Mucosa of descending colon (tissue), 3 donors: Measurements from ENCODE around the gene CACNA2D3. TPM values are rescaled to one million over a fixed set of nuclear protein-coding genes. Genes with fewer than 3 reads are reported as not detected.

ENCODE experiments used
- ATAC-seq: fragments of 200-7000 bp; cut with Tn5 transposase; one replicate; pipeline ENCODE4 v1.9.1; 2020; ENCODE audit warnings: mild to moderate bottlenecking, moderate library complexity
- DNase-seq, 3 donors: peaks; one replicate each; pipeline ENCODE4 v3.0.0-alpha.2; 2020
- H3K36me3 ChIP-seq: fragments of 200-600 bp; one replicate; pipeline ENCODE4 v1.8.0; 2021; ENCODE audit warnings: low read depth, mild to moderate bottlenecking
- H3K4me1 ChIP-seq: fragments of 200-600 bp; one replicate; pipeline ENCODE4 v1.8.0; 2021; ENCODE audit warnings: low read depth, mild to moderate bottlenecking
- H3K4me3 ChIP-seq: fragments of 200-600 bp; one replicate; pipeline ENCODE4 v1.8.0; 2021; ENCODE audit warnings: mild to moderate bottlenecking
- H3K9me3 ChIP-seq: fragments of 200-600 bp; one replicate; pipeline ENCODE4 v1.8.0; 2021; ENCODE audit warnings: mild to moderate bottlenecking
- CTCF ChIP-seq: fragments of 200-600 bp; IDR thresholded peaks from one replicate; pipeline ENCODE4 v1.8.0; 2022; ENCODE audit warnings: antibody characterized with exemption, mild to moderate bottlenecking
- intact Hi-C, 2 donors: fragments of 100-400 bp; cut with DNase I in 1 of 2; cut with micrococcal nuclease in 1 of 2; formaldehyde crosslinking; loops; one replicate each; pipeline versions ENCODE4 v1.11.0 to v1.11.1; 2022; cut with DNase I, micrococcal nuclease
- total RNA-seq, 3 donors: library from RNA; stranded (reverse); fragmentation: NEBNext Ultra II Directional in 2 of 3; extraction: Animal tissue kit (Norgen Biotek cat#: 25700) in 2 of 3; gene quantifications; one replicate each; pipeline versions ENCODE4 v1.2.1 to v1.2.4, GENCODE V29; 2021 to 2023
- donor health status: DM: no; HTN: no; CAD: no; lungs with moderate emphysema.
- donor health status: DM: no; HTN: no; CAD: no.
- donor health status: DM: no; HTN: yes; CAD: no.

The CACNA2D3 gene
- total RNA-seq, 3 donors from 2014 or later: 0.34 to 3.5 (median 0.55) TPM

- DNase-seq (no peak), ATAC-seq (no peak)
- no peak overlapping the region for H3K4me3 ChIP-seq
Measured at GRCh38 chr3:54642147-54642546, 519.8 kb downstream of the CACNA2D3 start.

GRCh38 chr3:54647721-54648120, 525.4 kb downstream of the CACNA2D3 start:
- no peak for TF ChIP-seq CTCF

More at GRCh38 chr3:54642147-54642546, 519.8 kb downstream of the CACNA2D3 start:
- H3K36me3 ChIP-seq: no peaks in the 10 kb centered on the region
- no peaks in the 10 kb centered on the region for H3K4me1 ChIP-seq
- intact Hi-C loops: no loop called here
- no peaks in the 10 kb centered on the region for H3K9me3 ChIP-seq
- TF ChIP-seq CTCF: no peak

GRCh38 chr3:54649551-54649950, 527.2 kb downstream of the CACNA2D3 start:
- no peak for TF ChIP-seq CTCF
- DNase-seq: no peak
- no peaks in the 10 kb centered on the region for H3K9me3 ChIP-seq
- no peak overlapping the region for H3K4me3 ChIP-seq
- H3K4me1 ChIP-seq: no peaks in the 10 kb centered on the region
- H3K36me3 ChIP-seq: no peaks in the 10 kb centered on the region
- intact Hi-C loops: no loop called here
- no peak for ATAC-seq

More at GRCh38 chr3:54647721-54648120, 525.4 kb downstream of the CACNA2D3 start:
- Histone ChIP-seq H3K36me3 (no peaks in the 10 kb centered on the region), H3K9me3 (no peaks in the 10 kb centered on the region), H3K4me1 (no peaks in the 10 kb centered on the region), H3K4me3 (no peak overlapping the region)
- no peak for DNase-seq
- ATAC-seq: no peak
- intact Hi-C loops: no loop called here

GRCh38 chr3:54653456-54654195, 531.3 kb downstream of the CACNA2D3 start:
- Histone ChIP-seq H3K4me3 (no peak overlapping the region), H3K4me1 (no peaks in the 10 kb centered on the region), H3K9me3 (no peaks in the 10 kb centered on the region), H3K36me3 (no peaks in the 10 kb centered on the region)
- TF ChIP-seq CTCF: no peak
- DNase-seq: no peak
- no peak for ATAC-seq
- intact Hi-C loops: no loop called here

GRCh38 chr3:54654776-54655175, 532.4 kb downstream of the CACNA2D3 start:
- H3K4me3 ChIP-seq: no peak overlapping the region
- ATAC-seq (no peak), DNase-seq (no peak)
- no peaks in the 10 kb centered on the region for H3K36me3 ChIP-seq
- no peaks in the 10 kb centered on the region for H3K9me3 ChIP-seq
- no peak for TF ChIP-seq CTCF
- H3K4me1 ChIP-seq: no peaks in the 10 kb centered on the region
- intact Hi-C loops: no loop called here
